ENCODE results near the gene CRIP2. TPM values are rescaled to one million over a fixed set of nuclear protein-coding genes. Genes with fewer than 3 reads are reported as not detected.

Gene CRIP2
- polyA plus RNA-seq, 4 donors, result 72.3 to 161 (median 108) TPM

- no peak for DNase-seq (ENCODE audit: low read depth in 4 of 4, low spot score in 3 of 4)
Observed at GRCh38 chr14:105442834-105443233, 31.8 kb upstream of the CRIP2 start.

GRCh38 chr14:105444859-105445258 lies 29.8 kb upstream of the CRIP2 start:
- no peak for DNase-seq (ENCODE audit: low read depth in 4 of 4, low spot score in 3 of 4)

DNA sequence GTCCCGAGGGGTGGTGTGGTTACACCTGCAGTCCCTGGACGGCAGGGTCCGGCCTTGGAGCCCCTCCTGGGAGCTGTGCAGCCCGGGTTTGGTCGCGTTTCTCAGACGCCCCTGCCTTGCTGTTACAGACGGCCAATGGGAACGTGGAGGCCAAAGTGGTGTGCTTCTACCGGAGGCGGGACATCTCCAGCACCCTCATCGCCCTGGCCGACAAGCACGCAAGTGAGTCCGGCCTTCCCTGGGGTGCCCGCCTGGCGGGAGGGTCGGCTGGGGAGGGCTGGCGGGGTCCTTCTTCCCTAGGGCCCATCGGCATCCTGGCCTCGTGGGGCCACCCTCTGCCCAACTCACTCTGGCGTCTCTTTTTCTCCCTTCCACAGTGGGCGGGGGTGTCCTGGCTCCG lies 29.3 kb upstream of the CRIP2 start:
- no peak for DNase-seq (ENCODE audit: low read depth in 4 of 4, low spot score in 3 of 4)

- no peak for DNase-seq (ENCODE audit: low read depth in 4 of 4, low spot score in 3 of 4)
Observed at GRCh38 chr14:105445901-105446845, 28.4 kb upstream of the CRIP2 start.

GRCh38 chr14:105446971-105447370 lies 27.6 kb upstream of the CRIP2 start:
- no peak for DNase-seq (ENCODE audit: low read depth in 4 of 4, low spot score in 3 of 4)

GRCh38 chr14:105447651-105448640 lies 26.7 kb upstream of the CRIP2 start:
- no peak for DNase-seq (ENCODE audit: low read depth in 4 of 4, low spot score in 3 of 4)

- DNase-seq (ENCODE audit: low read depth in 4 of 4, low spot score in 3 of 4), result no peak
Observed at GRCh38 chr14:105448706-105449111, 25.9 kb upstream of the CRIP2 start.

DNA sequence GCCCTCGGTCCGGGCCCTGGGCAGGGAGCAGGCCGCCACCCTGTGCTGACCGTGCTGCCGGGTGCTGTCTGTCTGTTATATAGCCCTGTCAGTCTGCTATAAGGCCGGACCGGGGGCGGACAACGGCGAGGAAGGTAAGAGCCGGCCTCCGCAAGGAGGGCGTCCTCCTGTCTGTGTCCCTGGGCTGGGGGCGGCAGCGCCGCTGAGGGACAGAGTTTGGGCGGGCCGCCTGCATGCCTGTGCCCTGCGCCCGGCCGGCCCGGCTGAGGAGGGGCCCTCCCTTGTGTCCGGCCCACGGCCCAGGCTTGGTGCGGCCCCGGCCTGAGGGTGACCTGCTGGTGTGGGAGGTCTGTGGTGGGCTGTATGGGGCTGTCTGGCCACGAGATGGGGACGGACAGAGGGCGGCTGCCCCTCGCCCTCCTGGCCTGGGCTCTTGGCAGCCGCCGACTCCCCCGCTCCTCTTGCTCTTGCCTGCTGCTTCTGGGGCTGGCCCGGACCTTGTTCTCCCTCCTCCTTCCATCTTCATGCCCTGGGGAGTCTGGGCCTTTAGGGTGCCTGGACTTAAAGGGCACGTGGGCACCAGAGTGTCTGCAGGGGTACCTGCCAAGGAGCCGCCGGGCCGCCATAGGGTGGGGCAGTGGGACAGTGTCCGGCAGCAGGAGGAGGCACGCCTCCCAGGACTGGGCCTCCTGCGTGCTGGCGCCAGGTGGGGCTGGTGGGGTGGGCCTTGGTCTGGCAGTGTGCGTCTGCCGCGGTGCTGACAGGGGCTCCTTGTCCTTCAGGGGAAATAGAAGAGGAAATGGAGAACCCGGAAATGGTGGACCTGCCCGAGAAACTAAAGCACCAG lies 25.1 kb upstream of the CRIP2 start:
- no peak for DNase-seq (ENCODE audit: low read depth in 4 of 4, low spot score in 3 of 4)

DNA sequence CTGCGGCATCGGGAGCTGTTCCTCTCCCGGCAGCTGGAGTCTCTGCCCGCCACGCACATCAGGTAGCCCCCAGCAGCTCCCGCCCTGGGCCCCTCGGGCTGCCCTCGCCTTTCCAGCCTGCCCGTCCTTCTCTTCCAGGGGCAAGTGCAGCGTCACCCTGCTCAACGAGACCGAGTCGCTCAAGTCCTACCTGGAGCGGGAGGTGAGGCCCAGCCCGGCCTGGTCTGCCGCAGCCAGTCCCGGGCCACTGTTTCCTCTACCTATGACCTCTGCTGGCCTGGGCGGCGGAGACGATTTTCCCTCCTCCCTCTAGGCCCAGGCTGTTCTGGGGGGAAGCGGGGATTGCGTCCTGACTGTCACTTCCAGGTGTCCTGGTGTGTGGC lies 24.5 kb upstream of the CRIP2 start:
- DNase-seq (ENCODE audit: low read depth in 4 of 4, low spot score in 3 of 4), result no peak

DNA sequence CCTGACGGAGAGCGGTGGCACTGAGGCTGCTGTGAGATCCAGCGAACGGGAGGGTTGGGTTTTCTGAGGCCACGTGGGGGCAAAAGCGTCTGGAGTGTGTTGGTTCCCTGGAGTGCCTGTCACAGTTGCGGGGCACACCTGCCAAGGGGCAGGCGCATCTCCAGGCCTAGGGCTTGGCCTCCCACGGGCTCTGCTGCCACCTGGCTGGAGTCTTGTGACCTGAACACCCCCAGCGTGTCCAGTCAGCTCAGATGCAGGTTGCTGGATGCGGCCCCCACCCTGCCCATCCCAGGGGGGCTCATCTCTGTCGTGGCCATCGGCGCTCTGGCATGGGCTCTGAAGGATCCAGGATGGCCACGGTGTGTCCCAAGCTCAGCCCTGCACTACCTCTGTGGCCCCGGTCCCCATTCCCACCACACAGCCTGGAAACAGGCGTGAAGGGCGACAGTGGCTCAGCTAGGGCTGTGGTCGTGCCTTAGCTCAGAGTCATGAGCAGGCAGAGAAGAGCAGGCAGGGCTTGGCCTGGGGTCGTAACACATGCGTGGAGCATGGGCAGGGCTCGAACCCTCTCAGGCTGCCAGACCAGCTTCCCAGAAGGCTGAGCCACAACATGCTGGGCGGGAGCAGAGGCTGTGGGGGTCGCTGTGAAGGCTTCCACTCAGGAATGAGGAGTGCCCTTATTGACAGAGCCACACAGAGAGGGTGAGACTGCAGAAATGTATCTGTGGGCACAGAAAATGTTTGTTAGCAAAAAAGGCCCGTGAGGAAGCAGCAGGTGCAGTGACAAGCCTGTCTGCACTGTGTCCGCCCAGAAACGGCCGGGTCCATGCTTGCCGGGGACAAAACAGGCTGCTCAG lies 23.5 kb upstream of the CRIP2 start:
- DNase-seq (ENCODE audit: low read depth in 4 of 4, low spot score in 3 of 4), result no peak

- no peak for DNase-seq (ENCODE audit: low read depth in 4 of 4, low spot score in 3 of 4)
Observed at GRCh38 chr14:105452963-105453362, 21.7 kb upstream of the CRIP2 start.

- no peak for DNase-seq (ENCODE audit: low read depth in 4 of 4, low spot score in 3 of 4)
Observed at GRCh38 chr14:105453847-105454246, 20.8 kb upstream of the CRIP2 start.

- no peak for DNase-seq (ENCODE audit: low read depth in 4 of 4, low spot score in 3 of 4)
Observed at GRCh38 chr14:105455086-105455640, 19.5 kb upstream of the CRIP2 start.

DNA sequence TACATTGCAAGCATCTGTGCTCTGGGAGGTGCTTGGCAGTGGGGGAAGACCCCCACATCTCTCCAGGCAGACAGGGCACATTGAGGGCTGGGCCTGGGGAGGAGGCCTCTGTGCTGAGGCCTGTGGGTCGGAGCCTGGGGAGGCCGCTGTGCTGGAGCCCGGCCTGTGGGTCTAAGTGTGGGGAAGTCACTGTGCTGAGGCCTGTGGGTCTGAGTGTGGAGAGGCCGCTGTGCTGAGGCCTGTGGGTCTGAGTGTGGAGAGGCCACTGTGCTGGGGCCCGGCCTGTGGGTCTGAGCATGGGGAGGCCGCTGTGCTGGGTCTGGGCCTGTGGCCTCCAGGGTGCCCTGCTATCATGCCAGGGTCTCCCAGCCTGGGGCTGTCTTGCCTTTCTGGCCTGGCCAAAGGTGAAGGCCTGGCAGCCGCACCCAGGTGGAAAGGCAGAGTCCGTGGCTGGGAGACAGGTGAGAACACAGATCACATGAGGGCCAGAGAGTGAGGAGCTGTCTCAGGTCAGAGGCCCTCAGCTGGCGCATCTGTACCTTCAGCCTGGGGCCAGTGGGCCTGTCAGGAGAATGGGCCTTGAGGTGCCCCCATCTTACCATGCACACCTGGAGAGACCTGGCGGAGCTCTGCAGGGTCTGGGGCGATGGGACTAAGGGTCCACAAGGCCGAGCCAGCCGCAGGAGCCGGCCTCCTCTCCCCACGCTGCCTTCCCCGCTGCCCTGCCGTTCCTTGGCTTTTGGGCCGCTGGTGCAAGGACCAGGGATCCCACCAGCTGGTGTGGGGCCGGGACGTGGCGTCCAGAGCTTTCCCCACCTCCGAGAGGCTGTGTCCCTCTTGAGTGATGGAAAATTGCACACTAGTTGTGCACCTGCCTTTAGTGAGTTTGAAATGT lies 18.6 kb upstream of the CRIP2 start:
- no peak for DNase-seq (ENCODE audit: low read depth in 4 of 4, low spot score in 3 of 4)

GRCh38 chr14:105456736-105457617 lies 17.6 kb upstream of the CRIP2 start:
- no peak for DNase-seq (ENCODE audit: low read depth in 4 of 4, low spot score in 3 of 4)

DNA sequence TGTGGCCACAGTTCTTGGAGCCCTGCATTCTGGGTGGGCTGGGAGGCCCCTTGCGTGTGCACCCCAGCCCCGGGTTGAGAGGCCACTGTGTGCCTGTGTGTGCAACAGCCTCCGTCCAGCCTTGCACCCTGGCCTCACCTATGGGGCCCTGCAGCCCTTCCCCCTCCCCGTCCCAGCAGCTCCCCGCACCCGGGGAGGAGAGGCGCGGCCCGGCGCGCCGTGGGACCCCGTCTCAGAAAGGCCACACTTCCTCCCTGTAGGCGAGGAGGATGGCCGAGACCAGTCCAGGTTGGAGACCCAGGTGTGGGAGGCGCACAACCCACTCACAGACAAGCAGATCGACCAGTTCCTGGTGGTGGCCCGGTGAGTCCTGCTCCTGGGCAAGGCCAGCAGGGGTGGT lies 16.6 kb upstream of the CRIP2 start:
- no peak for DNase-seq (ENCODE audit: low read depth in 4 of 4, low spot score in 3 of 4)

DNA sequence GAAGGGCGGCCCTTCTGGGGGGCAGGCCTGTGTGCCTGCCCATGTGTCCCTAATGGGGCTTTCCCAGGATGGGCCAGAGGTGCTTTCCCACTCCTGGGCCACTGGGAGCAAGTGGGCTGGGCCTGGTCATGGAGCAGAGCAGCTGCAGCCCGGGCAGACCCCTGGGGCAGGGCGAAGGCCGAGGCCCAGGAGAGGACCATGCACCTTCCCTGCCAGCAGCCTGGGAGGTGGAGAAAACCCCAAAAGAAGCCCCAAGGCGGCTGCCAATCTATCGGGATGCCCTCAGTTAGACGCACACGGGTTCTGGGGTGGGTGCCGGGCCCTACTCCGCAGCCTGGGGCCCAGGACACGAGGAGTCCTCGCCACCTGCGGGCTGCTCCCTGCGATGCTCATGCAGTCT lies 16.1 kb upstream of the CRIP2 start:
- DNase-seq (ENCODE audit: low read depth in 4 of 4, low spot score in 3 of 4), result no peak

All from left renal pelvis (tissue), 4 donors.